Dendritic cell treated with granulocyte-macrophage colony-stimulating factor and Interleukin-4, amounts not matched to agents 40 ng/mL and 50 ng/mL, for 4 days (primary cell): ENCODE data around the gene NOP56.
"Not testable (repeated sequence)": the region's sequence is repeated elsewhere in the genome, so short reads cannot be mapped to it uniquely, and the experiment has no call there.

Experiments
- H3K27ac Mint-ChIP-seq: one replicate; pipeline ENCODE4 v1.8.0; 2022; ENCODE audit warnings: mild to moderate bottlenecking, mixed read lengths
- H3K27me3 Mint-ChIP-seq: one replicate; pipeline ENCODE4 v1.8.0; 2022; ENCODE audit warnings: mild to moderate bottlenecking, mixed read lengths
- H3K36me3 Mint-ChIP-seq: one replicate; pipeline ENCODE4 v1.8.0; 2022; ENCODE audit warnings: low read depth, mixed read lengths
- H3K4me1 Mint-ChIP-seq: one replicate; pipeline ENCODE4 v1.8.0; 2022; ENCODE audit warnings: low read depth, mixed read lengths
- H3K4me3 Mint-ChIP-seq: one replicate; pipeline ENCODE4 v1.8.0; 2022; ENCODE audit warnings: mild to moderate bottlenecking, moderate library complexity, mixed read lengths
- H3K9me3 Mint-ChIP-seq: one replicate; pipeline ENCODE4 v1.8.0; 2022; ENCODE audit warnings: mixed read lengths
- intact Hi-C: fragments of 100-400 bp; cut with micrococcal nuclease; formaldehyde crosslinking; loops from one replicate; pipeline ENCODE4 v1.15.0; 2022

NOP56 gene

DNA sequence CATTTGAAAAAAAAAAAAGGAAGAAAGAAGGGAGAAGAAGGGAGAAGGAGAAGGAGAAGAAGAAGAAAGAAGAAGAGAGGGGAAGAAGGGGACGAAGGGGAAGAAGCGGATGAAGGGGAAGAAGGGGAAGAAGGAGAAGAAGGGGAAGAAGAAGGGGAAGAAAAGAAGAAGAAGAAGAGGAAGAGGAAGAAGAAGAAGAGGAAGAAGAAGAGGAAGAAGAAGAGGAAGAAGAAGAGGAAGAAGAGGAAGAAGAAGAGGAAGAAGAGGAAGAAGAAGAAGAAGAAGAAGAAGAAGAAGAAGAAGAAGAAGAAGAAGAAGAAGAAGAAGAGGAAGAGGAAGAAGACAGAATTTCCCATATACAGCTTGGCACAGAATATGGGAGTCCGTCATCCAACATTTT lies 29.6 kb downstream of the NOP56 start:
- H3K4me3 Mint-ChIP-seq, H3K36me3 Mint-ChIP-seq, intact Hi-C loops, H3K27ac Mint-ChIP-seq: not testable (repeated sequence)
- Mint-ChIP-seq H3K27me3 (peaks cover 11% of the 10 kb centered on the region), H3K4me1 (peaks cover 14% of the 10 kb centered on the region), H3K9me3 (peaks cover 11% of the 10 kb centered on the region)

DNA sequence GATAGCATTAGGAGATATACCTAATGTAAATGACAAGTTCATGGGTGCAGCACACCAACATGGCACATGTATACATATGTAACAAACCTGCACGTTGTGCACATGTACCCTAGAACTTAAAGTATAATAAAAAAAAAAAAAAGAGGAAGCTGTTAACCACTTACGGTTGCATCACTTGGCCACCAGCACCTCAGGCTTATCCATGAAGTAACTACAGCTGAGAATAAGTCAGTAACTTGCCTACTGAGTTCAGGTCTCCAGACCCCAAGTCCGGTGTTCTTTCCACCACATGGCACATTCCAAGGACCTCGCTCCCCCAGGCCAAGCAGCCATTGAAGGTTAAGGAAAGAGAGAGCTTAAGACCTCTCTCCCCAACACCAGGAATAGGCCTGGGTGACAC lies 32.4 kb downstream of the NOP56 start:
- intact Hi-C loops, H3K36me3 Mint-ChIP-seq, H3K27ac Mint-ChIP-seq, H3K4me3 Mint-ChIP-seq: not testable (repeated sequence)
- H3K9me3 Mint-ChIP-seq, result peaks cover 11% of the 10 kb centered on the region
- H3K4me1 Mint-ChIP-seq, result peaks cover 24% of the 10 kb centered on the region
- peaks cover 34% of the 10 kb centered on the region for H3K27me3 Mint-ChIP-seq

DNA sequence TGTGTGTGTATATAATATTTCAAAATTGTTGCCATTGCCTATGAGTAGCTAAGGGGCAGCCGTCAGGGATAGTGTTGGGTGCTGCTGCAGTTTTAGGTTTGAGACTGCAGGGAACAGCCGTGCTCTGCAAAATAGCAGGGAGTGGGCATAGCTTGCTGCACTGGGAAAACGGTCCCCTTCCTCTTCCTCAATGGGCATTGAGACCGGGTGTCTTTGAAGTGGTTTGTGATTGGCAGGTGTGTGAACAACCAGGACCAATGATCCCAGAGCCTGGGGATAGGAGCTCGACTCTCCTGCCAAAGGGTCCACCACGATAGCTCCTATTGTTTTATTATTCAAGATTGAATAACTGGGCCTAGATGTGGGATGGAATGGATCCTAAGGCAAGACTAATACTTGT lies 35.1 kb downstream of the NOP56 start:
- peaks cover 57% of the 10 kb centered on the region for H3K27me3 Mint-ChIP-seq
- H3K36me3 Mint-ChIP-seq, result peaks cover 5% of the 10 kb centered on the region
- intact Hi-C loops, result no loop called here
- H3K9me3 Mint-ChIP-seq, result no peaks in the 10 kb centered on the region
- peaks cover 29% of the 10 kb centered on the region for H3K4me1 Mint-ChIP-seq
- no peak overlapping the region for H3K27ac Mint-ChIP-seq
- no peak overlapping the region for H3K4me3 Mint-ChIP-seq

DNA sequence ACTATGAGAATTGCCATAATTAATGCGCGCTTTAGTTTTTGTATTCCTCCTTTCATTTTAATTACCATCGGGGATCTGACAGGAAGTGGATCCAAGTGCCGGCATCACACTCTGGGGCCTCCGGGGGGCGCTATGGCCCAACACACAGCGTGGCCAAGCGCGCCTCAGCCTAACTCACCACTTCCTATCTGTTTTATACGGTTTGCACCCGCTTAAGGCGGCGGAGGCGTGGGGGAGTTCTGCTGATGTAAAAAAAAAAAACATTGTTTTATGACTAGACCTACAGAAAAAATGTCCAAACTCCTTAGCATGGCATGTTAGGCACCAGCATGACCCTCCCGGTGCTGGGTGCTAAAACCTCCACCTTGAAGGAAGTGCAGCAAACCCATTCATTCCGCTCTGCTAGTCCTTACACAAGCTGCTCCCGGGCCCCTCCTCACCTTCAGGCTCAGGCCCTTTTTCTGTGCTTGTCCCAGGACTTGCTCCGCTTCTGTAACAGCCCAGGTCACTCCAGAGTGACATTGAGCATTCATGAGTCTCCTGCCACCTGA lies 35.7 kb downstream of the NOP56 start:
- Mint-ChIP-seq H3K27me3 (peaks cover 57% of the 10 kb centered on the region), H3K4me3 (no peak overlapping the region), H3K4me1 (peaks cover 29% of the 10 kb centered on the region), H3K27ac (no peak overlapping the region), H3K9me3 (no peaks in the 10 kb centered on the region), H3K36me3 (peaks cover 5% of the 10 kb centered on the region)
- intact Hi-C loops, result loop anchor here (2.0 kb wide), 1 partner anchor 55 kb away; no protein-coding TSS in a partner anchor

DNA sequence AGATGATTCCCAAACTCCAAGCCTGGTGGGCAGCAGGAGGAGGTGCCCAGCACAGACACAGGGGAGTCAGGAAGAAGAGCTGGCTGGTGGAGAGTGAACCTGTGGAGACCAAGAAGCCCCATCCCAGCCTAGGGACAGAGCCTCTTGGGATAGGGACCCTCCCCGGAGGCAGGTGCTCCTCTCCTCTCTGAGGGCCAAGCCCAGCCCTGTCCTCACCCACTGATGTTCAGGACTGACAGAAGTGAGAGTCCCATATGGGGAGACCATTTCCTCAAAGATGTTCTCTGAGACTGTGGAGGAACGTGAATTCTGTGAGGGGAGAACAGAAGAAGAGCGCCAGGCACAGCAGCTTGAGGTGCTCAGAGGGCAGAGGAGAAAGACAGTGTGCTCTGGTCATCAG lies 37.8 kb downstream of the NOP56 start:
- H3K27ac Mint-ChIP-seq, result no peak overlapping the region
- H3K4me3 Mint-ChIP-seq, result no peak overlapping the region
- peaks cover 24% of the 10 kb centered on the region for H3K4me1 Mint-ChIP-seq
- intact Hi-C loops, result loop anchor here (10.0 kb wide), 1 partner anchor 175 kb away; no protein-coding TSS in a partner anchor
- peaks cover 72% of the 10 kb centered on the region for H3K27me3 Mint-ChIP-seq
- no peaks in the 10 kb centered on the region for H3K9me3 Mint-ChIP-seq
- H3K36me3 Mint-ChIP-seq, result peaks cover 5% of the 10 kb centered on the region

DNA sequence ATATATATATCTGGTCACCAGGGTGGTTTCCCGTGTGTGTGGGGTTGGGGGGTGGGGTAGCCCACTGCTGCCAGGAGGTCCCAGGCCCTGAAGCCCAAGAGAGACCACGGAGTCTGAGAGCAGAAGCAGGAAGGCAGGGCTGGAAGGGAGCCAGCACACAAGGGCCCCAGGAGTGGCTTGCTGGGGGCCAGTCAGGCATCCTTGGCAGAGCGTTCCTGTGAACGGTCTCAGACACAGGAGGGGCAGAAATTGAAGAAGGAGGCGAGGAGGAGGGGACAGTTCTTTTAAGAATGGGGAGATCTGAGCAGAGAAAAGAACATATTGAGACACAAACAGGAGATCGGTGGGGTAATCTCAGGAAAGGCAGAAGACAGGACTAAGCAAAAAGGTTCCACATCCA lies 38.3 kb downstream of the NOP56 start:
- intact Hi-C loops, result loop anchor here (10.0 kb wide), 1 partner anchor 174 kb away; no protein-coding TSS in a partner anchor
- Mint-ChIP-seq H3K36me3 (peaks cover 5% of the 10 kb centered on the region), H3K4me1 (peaks cover 21% of the 10 kb centered on the region), H3K27me3 (peaks cover 77% of the 10 kb centered on the region), H3K27ac (no peak overlapping the region), H3K9me3 (no peaks in the 10 kb centered on the region), H3K4me3 (no peak overlapping the region)

DNA sequence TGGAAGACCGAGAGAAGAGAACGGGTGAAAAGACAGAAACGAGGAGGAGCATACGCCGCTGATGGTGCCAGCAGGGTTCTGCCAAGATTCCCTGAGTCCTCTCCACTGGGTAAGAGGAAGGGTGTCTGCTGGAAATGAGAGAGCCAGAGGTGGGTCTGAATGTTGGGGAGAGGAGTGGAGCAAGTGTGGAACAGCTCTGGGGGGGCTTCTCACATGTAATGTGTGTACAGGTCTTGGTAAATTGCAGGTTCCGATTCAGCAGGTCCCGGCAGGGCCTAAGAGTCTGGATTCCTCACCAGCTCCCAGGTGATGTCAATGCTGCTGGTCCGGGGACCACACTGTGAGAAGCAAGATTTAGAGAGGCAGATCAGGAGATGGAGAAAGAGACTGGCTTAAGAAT lies 38.7 kb downstream of the NOP56 start:
- Mint-ChIP-seq H3K27me3 (peaks cover 81% of the 10 kb centered on the region), H3K4me1 (peaks cover 21% of the 10 kb centered on the region), H3K9me3 (no peaks in the 10 kb centered on the region), H3K36me3 (peaks cover 5% of the 10 kb centered on the region), H3K4me3 (peak overlapping the region; percentile 77), H3K27ac (no peak overlapping the region)
- intact Hi-C loops, result loop anchor here (10.0 kb wide), 1 partner anchor 174 kb away; no protein-coding TSS in a partner anchor

DNA sequence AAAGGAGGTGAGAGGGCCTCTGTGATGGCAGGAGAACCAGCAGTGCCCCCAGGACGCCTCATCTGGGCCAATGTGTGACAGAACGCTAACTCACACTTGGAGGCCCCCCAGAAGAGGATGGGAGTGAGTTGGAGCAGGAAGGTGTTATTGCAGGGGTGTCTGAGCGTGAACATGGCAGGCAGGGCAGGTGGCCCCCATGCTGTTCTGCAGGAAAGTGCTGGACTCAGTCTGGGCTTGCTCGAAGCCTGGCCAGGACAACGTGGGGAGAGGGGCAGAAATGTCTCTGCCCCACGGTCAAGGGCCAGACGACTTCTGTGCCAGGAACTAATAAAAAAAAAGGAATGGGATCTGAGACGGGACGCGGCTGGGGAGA lies 39.2 kb downstream of the NOP56 start:
- H3K27me3 Mint-ChIP-seq, result peaks cover 83% of the 10 kb centered on the region
- intact Hi-C loops, result loop anchor here (10.0 kb wide), 1 partner anchor 173 kb away; no protein-coding TSS in a partner anchor
- H3K9me3 Mint-ChIP-seq, result no peaks in the 10 kb centered on the region
- H3K27ac Mint-ChIP-seq, result peak overlapping the region; percentile 41
- H3K4me3 Mint-ChIP-seq, result peak overlapping the region; percentile 77
- peaks cover 5% of the 10 kb centered on the region for H3K36me3 Mint-ChIP-seq
- peaks cover 21% of the 10 kb centered on the region for H3K4me1 Mint-ChIP-seq

DNA sequence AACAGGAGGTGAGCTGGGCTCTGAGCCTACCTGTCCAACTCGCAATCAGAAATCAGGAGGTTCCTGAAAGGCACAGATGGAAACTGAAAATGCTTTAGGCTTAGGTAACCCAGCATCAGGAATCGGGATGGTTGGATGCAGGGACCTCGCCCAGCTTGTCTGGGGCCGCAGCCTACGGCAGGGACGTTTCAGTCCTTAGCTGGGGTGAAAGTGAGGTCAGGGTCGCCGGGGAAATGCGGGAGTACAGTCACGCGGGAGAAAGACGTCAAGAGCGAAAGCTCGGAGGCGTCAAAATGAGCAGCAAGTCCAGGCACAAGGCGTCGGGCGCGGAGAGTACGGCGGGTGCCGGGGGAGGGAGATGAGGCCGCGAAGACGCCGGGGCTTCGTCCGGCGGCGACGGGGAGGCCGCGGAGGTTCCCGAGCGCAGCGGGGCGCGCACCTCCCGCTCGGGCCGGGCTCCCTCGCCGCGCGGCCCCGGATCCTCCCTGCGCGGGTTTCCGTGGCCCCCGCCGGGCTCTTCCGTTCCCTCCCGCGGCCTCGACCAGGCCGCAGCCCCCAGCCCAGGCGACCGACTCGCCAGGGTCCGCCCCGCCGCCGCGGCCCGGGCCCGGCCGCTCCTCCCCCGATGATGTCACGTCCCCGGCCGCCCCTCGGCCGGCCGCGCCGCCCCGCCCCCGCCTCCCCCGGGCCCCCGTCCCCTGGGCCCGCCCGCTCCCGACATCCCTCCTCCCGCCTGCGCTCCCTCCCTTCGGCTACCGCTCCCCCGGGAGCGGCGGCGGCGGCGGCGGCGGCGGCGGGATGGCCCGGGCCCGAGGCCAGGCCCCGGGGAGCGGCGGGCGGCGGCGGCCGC lies 39.8 kb downstream of the NOP56 start, which contains the start of gene EBF4:
Gene EBF4, plus strand, starts transcription at position 745 of the 850 bp plus-strand sequence. CDS start 866 bp downstream, outside the sequence.
- intact Hi-C loops, result loop anchor here (10.0 kb wide), 1 partner anchor 173 kb away; no protein-coding TSS in a partner anchor

DNA sequence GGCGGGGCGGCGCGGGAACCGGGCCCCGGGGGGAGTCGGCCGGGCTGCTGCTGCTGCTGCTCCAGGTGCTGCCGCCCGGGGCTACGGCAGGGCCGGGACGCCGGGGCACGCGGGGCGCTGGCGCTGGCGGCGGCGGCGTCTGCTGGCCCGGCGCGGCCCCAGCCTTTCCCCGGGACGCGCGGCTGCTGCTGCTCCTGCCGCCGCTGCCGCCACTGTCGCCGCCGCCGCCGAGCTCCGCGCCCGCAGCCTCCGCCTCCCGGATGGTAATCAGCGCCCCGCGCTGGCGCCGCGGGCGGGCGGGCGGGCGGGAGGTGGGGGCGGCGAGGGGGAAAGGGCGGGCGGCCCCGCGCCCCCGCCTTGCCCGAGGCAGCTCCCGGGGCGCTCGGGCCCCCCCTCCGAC lies 40.5 kb downstream of the NOP56 start:
- intact Hi-C loops, result loop anchor here (10.0 kb wide), 1 partner anchor 172 kb away; no protein-coding TSS in a partner anchor
- Mint-ChIP-seq H3K27ac (no peak overlapping the region), H3K4me1 (peaks cover 16% of the 10 kb centered on the region), H3K36me3 (peaks cover 5% of the 10 kb centered on the region), H3K4me3 (no peak overlapping the region), H3K27me3 (peaks cover 85% of the 10 kb centered on the region), H3K9me3 (no peaks in the 10 kb centered on the region)

More for the DNA sequence above, 39.8 kb downstream of the NOP56 start, which contains the start of gene EBF4:
- H3K36me3 Mint-ChIP-seq, result peaks cover 5% of the 10 kb centered on the region
- H3K4me3 Mint-ChIP-seq, result peak within 1 kb of the TSS; percentile 77
- H3K4me1 Mint-ChIP-seq, result peaks cover 21% of the 10 kb centered on the region
- no peaks in the 10 kb centered on the region for H3K9me3 Mint-ChIP-seq
- peak within 1 kb of the TSS; percentile 41 for H3K27ac Mint-ChIP-seq
- peaks cover 85% of the 10 kb centered on the region for H3K27me3 Mint-ChIP-seq

DNA sequence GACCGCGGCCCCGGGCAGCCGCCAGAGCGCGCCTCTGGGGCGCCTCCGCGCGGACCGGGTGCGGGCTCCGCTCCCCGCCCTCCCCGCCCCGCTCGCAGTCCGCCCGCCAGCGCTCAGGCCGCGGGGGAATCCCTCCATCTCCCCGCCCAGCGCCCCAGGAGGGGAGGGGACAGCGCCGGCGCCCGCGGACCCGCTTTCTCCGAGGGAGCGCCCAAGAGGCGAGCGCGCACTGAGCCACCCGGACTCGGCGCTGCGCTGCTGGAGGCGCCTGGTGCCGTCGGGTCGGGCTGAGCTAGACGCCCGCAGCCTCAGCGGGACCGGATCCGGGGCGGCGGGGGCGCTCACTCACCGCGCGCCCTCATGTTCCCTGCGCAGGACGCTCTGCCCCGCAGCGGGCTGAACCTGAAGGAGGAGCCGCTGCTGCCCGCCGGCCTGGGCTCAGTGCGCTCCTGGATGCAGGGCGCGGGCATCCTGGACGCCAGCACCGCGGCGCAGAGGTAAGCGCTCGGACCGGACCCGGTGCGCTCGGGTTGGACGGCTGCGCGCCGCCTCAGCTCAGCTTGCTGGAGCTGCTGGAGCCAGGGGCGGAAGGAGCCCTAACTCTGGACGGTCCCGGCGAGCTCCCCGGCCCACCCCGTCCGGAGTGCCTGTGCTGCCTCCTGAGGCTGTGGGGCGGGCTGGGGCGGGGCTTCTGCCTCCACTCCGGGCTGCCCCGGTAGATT lies 41.0 kb downstream of the NOP56 start:
- Mint-ChIP-seq H3K9me3 (no peaks in the 10 kb centered on the region), H3K27me3 (peaks cover 84% of the 10 kb centered on the region), H3K4me3 (no peak overlapping the region), H3K36me3 (peaks cover 5% of the 10 kb centered on the region), H3K27ac (no peak overlapping the region), H3K4me1 (peaks cover 10% of the 10 kb centered on the region)
- intact Hi-C loops, result loop anchor here (10.0 kb wide), 1 partner anchor 171 kb away; no protein-coding TSS in a partner anchor

DNA sequence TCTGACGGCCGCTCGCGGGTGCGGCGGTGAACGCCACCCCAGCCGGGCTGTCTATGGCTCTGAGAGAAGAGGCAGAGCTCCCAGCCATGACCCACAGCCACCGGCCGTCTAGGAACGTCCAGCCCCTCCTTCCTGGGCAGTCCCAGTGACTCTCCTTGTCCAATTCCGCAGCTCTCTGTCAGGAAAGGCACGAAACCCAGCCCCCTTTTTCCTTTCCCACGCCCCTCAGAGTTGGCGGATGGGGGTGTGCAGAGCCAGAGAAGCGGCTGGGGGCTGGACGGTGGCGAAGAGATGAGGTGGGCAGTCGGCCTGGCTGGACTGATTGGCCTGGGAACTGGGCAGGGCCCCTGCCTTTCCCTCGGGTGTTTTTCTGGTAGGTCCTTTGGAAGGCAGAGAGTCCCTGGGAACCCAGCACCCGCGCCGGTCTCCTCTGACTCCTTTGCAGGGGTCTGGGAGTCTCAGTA lies 41.6 kb downstream of the NOP56 start:
- no peak overlapping the region for H3K4me3 Mint-ChIP-seq
- H3K27ac Mint-ChIP-seq, result no peak overlapping the region
- peaks cover 84% of the 10 kb centered on the region for H3K27me3 Mint-ChIP-seq
- intact Hi-C loops, result loop anchor here (10.0 kb wide), 1 partner anchor 171 kb away; no protein-coding TSS in a partner anchor
- H3K36me3 Mint-ChIP-seq, result peaks cover 5% of the 10 kb centered on the region
- H3K4me1 Mint-ChIP-seq, result peaks cover 10% of the 10 kb centered on the region
- no peaks in the 10 kb centered on the region for H3K9me3 Mint-ChIP-seq

DNA sequence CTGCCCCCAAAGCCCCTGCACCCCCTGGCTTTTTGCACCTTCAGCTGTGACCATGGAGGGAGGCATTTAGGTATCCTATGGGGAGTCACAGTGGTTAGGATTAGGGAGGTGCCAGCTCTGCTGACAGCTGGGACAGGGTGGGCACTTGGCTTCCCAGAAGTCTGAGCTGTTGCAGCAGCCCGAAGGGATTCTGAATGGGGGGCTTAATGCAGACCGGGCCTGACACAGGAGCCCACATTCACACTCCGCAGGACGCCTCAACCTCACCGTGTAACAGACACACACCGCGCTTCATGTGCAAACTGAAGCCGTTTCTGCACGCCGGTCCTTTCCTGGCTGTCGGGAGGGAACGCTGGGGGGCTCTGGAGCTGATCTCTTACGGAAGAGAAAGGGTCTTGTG lies 42.1 kb downstream of the NOP56 start:
- intact Hi-C loops, result loop anchor here (10.0 kb wide), 1 partner anchor 170 kb away; no protein-coding TSS in a partner anchor
- peaks cover 10% of the 10 kb centered on the region for H3K4me1 Mint-ChIP-seq
- no peak overlapping the region for H3K27ac Mint-ChIP-seq
- H3K36me3 Mint-ChIP-seq, result peaks cover 5% of the 10 kb centered on the region
- no peak overlapping the region for H3K4me3 Mint-ChIP-seq
- H3K27me3 Mint-ChIP-seq, result peaks cover 80% of the 10 kb centered on the region
- no peaks in the 10 kb centered on the region for H3K9me3 Mint-ChIP-seq
